HG03457 (cell line): ENCODE data around the gene NBDY.
"Not testable (repeated sequence)": the region's sequence is repeated elsewhere in the genome, so short reads cannot be mapped to it uniquely, and the experiment has no call there.

Source experiments
- ATAC-seq: cut with Tn5 transposase; IDR thresholded peaks from one replicate; pipeline ENCODE4 v1.9.1; 2021; ENCODE audit warnings: moderate number of reproducible peaks; ENCODE audit not compliant: unreplicated experiment

NBDY gene

GRCh38 chrX:56729152-56729850 lies at the start of gene NBDY:
TSS of gene NBDY (plus strand) at chrX:56729243. CDS start at chrX:56729354, 111 bp downstream.
- peak; percentile 80 for ATAC-seq

GRCh38 chrX:56704530-56704929 lies 24.5 kb upstream of the NBDY start:
- ATAC-seq = not testable (repeated sequence)

GRCh38 chrX:56726605-56727004 lies 2.4 kb upstream of the NBDY start:
- ATAC-seq = no peak

GRCh38 chrX:56727531-56727930 lies 1.5 kb upstream of the NBDY start:
- no peak for ATAC-seq

- no peak for ATAC-seq
These were observed 722 bp upstream of the NBDY start for GRCh38 chrX:56728321-56728720.

GRCh38 chrX:56728752-56729151 lies 291 bp upstream of the NBDY start:
- peak; percentile 51 for ATAC-seq

GRCh38 chrX:56733459-56734046 lies 4.5 kb downstream of the NBDY start:
- ATAC-seq = no peak

GRCh38 chrX:56736219-56736618 lies 7.2 kb downstream of the NBDY start:
- ATAC-seq = no peak

- ATAC-seq = no peak
These were observed 9.6 kb downstream of the NBDY start for GRCh38 chrX:56738670-56739069.

GRCh38 chrX:56744996-56745395 lies 16.0 kb downstream of the NBDY start:
- no peak for ATAC-seq

GRCh38 chrX:56746996-56747395 lies 18.0 kb downstream of the NBDY start:
- no peak for ATAC-seq

GRCh38 chrX:56751071-56751470 lies 22.0 kb downstream of the NBDY start:
- ATAC-seq = no peak

- ATAC-seq = no peak
These were observed 28.3 kb downstream of the NBDY start for GRCh38 chrX:56757327-56757726.

GRCh38 chrX:56758456-56758855 lies 29.4 kb downstream of the NBDY start:
- no peak for ATAC-seq

- no peak for ATAC-seq
These were observed 30.8 kb downstream of the NBDY start for GRCh38 chrX:56759736-56760409.

- ATAC-seq = not testable (repeated sequence)
These were observed 31.5 kb downstream of the NBDY start for GRCh38 chrX:56760410-56761124.

- ATAC-seq = no peak
These were observed 32.1 kb downstream of the NBDY start for GRCh38 chrX:56761167-56761566.

- ATAC-seq = peak; percentile 33
These were observed 33.2 kb downstream of the NBDY start for GRCh38 chrX:56762220-56762619.

- ATAC-seq = no peak
These were observed 33.9 kb downstream of the NBDY start for GRCh38 chrX:56762707-56763555.

- no peak for ATAC-seq
These were observed 34.6 kb downstream of the NBDY start for GRCh38 chrX:56763556-56764152.
